ENCODE data around the gene GPR18.

Gene GPR18

GRCh38 chr13:99289674-99290337 lies 31.6 kb upstream of the GPR18 start:
- DNase-seq: no peak

GRCh38 chr13:99289271-99289670 lies 31.1 kb upstream of the GPR18 start:
- no peak for DNase-seq

GRCh38 chr13:99288089-99288488 lies 29.9 kb upstream of the GPR18 start:
- peak; percentile 61 for DNase-seq

- DNase-seq: no peak
Measured at GRCh38 chr13:99287551-99287950, 29.4 kb upstream of the GPR18 start.

- no peak for DNase-seq
Measured at GRCh38 chr13:99285432-99286182, 27.4 kb upstream of the GPR18 start.

- no peak for DNase-seq
Measured at GRCh38 chr13:99282264-99283231, 24.4 kb upstream of the GPR18 start.

- no peak for DNase-seq
Measured at GRCh38 chr13:99281811-99282263, 23.7 kb upstream of the GPR18 start.

GRCh38 chr13:99280166-99280565 lies 22.0 kb upstream of the GPR18 start:
- DNase-seq: no peak

GRCh38 chr13:99279637-99280036 lies 21.5 kb upstream of the GPR18 start:
- no peak for DNase-seq

GRCh38 chr13:99278843-99279242 lies 20.7 kb upstream of the GPR18 start:
- no peak for DNase-seq

GRCh38 chr13:99278200-99278599 lies 20.0 kb upstream of the GPR18 start:
- DNase-seq: no peak

- DNase-seq: no peak
Measured at GRCh38 chr13:99277629-99278028, 19.4 kb upstream of the GPR18 start.

GRCh38 chr13:99276706-99277105 lies 18.5 kb upstream of the GPR18 start:
- no peak for DNase-seq

- DNase-seq: no peak
Measured at GRCh38 chr13:99275093-99275469, 16.9 kb upstream of the GPR18 start.

- no peak for DNase-seq
Measured at GRCh38 chr13:99273128-99273527, 14.9 kb upstream of the GPR18 start.

GRCh38 chr13:99272481-99272880 lies 14.3 kb upstream of the GPR18 start:
- no peak for DNase-seq

GRCh38 chr13:99271249-99271648 lies 13.1 kb upstream of the GPR18 start:
- no peak for DNase-seq

- DNase-seq: no peak
Measured at GRCh38 chr13:99270518-99270917, 12.3 kb upstream of the GPR18 start.

GRCh38 chr13:99269627-99270241 lies 11.6 kb upstream of the GPR18 start:
- DNase-seq: peak; percentile 41

GRCh38 chr13:99268822-99269221 lies 10.6 kb upstream of the GPR18 start:
- DNase-seq: no peak

- no peak for DNase-seq
Measured at GRCh38 chr13:99267927-99268326, 9.7 kb upstream of the GPR18 start.

- DNase-seq: no peak
Measured at GRCh38 chr13:99266827-99267226, 8.6 kb upstream of the GPR18 start.

All from DMS79 (cell line).